IPS-18c (cell line): ENCODE data around the gene KANK4.
A peak's percentile ranks its signal among the peaks of the same experiment; 100 is the strongest.

Source experiments
- H3K4me3 ChIP-seq: 2 replicates; pipeline ENCODE4 v1.7.0; 2013; ENCODE audit warnings: low read depth, mild to moderate bottlenecking, low read length, moderate library complexity; ENCODE audit not compliant: insufficient read depth
- H3K9me3 ChIP-seq: one replicate; pipeline ENCODE4 v1.6.1; 2013; ENCODE audit warnings: mild to moderate bottlenecking, low read length, moderate library complexity; ENCODE audit not compliant: control insufficient read depth, insufficient read depth

KANK4 gene

GRCh38 chr1:62314454-62315350 is 4.5 kb downstream of the KANK4 start:
- H3K9me3 ChIP-seq = no peaks in the 10 kb centered on the region

GRCh38 chr1:62312698-62313097 is 6.5 kb downstream of the KANK4 start:
- no peaks in the 10 kb centered on the region for H3K9me3 ChIP-seq
- no peak overlapping the region for H3K4me3 ChIP-seq

More at GRCh38 chr1:62314454-62315350, 4.5 kb downstream of the KANK4 start:
- H3K4me3 ChIP-seq = no peak overlapping the region

GRCh38 chr1:62311473-62311943 is 7.7 kb downstream of the KANK4 start:
- H3K9me3 ChIP-seq = no peaks in the 10 kb centered on the region
- no peak overlapping the region for H3K4me3 ChIP-seq

- Histone ChIP-seq H3K4me3 (no peak overlapping the region), H3K9me3 (no peaks in the 10 kb centered on the region)
Observed at GRCh38 chr1:62309906-62310305, 9.3 kb downstream of the KANK4 start.

GRCh38 chr1:62308606-62309005 is 10.6 kb downstream of the KANK4 start:
- Histone ChIP-seq H3K9me3 (no peaks in the 10 kb centered on the region), H3K4me3 (no peak overlapping the region)

GRCh38 chr1:62307895-62308492 is 11.2 kb downstream of the KANK4 start:
- no peak overlapping the region for H3K4me3 ChIP-seq
- H3K9me3 ChIP-seq = no peaks in the 10 kb centered on the region

- H3K4me3 ChIP-seq = no peak overlapping the region
- no peaks in the 10 kb centered on the region for H3K9me3 ChIP-seq
Observed at GRCh38 chr1:62307446-62307845, 11.8 kb downstream of the KANK4 start.

- H3K4me3 ChIP-seq = no peak overlapping the region
- no peaks in the 10 kb centered on the region for H3K9me3 ChIP-seq
Observed at GRCh38 chr1:62306065-62306464, 13.2 kb downstream of the KANK4 start.

GRCh38 chr1:62304975-62305374 is 14.3 kb downstream of the KANK4 start:
- Histone ChIP-seq H3K9me3 (no peaks in the 10 kb centered on the region), H3K4me3 (no peak overlapping the region)

GRCh38 chr1:62304515-62304914 is 14.7 kb downstream of the KANK4 start:
- Histone ChIP-seq H3K9me3 (no peaks in the 10 kb centered on the region), H3K4me3 (no peak overlapping the region)

- Histone ChIP-seq H3K4me3 (no peak overlapping the region), H3K9me3 (no peaks in the 10 kb centered on the region)
Observed at GRCh38 chr1:62301726-62302390, 17.4 kb downstream of the KANK4 start.

GRCh38 chr1:62299426-62300200 is 19.6 kb downstream of the KANK4 start:
- no peak overlapping the region for H3K4me3 ChIP-seq
- no peaks in the 10 kb centered on the region for H3K9me3 ChIP-seq

- H3K9me3 ChIP-seq = no peaks in the 10 kb centered on the region
- H3K4me3 ChIP-seq = no peak overlapping the region
Observed at GRCh38 chr1:62295921-62296491, 23.2 kb downstream of the KANK4 start.

- Histone ChIP-seq H3K4me3 (no peak overlapping the region), H3K9me3 (no peaks in the 10 kb centered on the region)
Observed at GRCh38 chr1:62294261-62294660, 25.0 kb downstream of the KANK4 start.

GRCh38 chr1:62288662-62289061 is 30.6 kb downstream of the KANK4 start:
- Histone ChIP-seq H3K4me3 (no peak overlapping the region), H3K9me3 (no peaks in the 10 kb centered on the region)

GRCh38 chr1:62288224-62288623 is 31.0 kb downstream of the KANK4 start:
- H3K4me3 ChIP-seq = no peak overlapping the region
- H3K9me3 ChIP-seq = no peaks in the 10 kb centered on the region

- H3K4me3 ChIP-seq = peak overlapping the region; percentile 22; the same call in 1 of the 2 replicates
- no peaks in the 10 kb centered on the region for H3K9me3 ChIP-seq
Observed at GRCh38 chr1:62286786-62287224, 32.4 kb downstream of the KANK4 start.
